Activated CD4-positive, alpha-beta T cell treated with anti-CD3 and anti-CD28 coated beads, Interleukin-2, amount 50 U/mL, for 4 hours (primary cell): ENCODE data around the gene PDE7B.

Source experiments
- DNase-seq, 2 experiments: peaks; one replicate each; pipeline ENCODE4 v3.0.0-alpha.2; 2020

PDE7B gene

DNA sequence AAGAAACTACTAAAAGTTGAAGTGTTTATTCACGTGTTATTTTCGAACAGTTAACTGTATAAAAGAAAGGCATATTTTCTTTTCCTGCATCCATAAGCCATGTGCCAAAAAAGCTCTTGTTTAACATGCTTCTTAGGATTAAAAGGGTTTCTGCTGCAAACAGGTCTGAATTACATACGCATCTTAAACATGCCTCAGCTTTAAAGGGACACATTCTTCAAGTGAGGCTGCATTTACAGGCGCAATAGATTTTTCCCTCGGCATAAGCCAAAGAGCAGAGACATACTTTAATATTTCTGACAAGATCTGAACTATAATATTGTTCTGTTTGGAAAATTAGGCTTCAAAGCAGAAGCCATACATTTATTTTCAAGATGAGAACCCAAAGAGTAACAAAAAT is 39.4 kb downstream of the PDE7B start:
- DNase-seq = no peak

DNA sequence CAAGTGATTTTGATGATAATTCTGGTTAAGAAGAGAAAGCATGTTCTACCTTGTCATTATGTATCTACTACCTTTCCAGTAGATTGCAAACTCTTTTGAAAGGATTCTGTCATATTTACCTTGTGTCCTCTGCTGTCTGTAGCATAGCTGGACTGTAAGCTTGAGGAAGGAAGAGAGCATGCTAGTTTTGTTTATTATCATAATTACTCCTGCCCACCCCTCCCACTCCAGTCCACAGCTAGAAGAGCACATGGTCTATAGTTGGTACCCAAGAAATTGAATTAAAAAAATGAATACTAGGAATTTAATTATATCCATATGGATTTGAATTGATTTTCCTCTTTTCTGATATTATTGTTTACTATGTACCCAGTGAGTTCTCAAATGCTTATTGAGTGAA is 40.2 kb downstream of the PDE7B start:
- DNase-seq = no peak

DNA sequence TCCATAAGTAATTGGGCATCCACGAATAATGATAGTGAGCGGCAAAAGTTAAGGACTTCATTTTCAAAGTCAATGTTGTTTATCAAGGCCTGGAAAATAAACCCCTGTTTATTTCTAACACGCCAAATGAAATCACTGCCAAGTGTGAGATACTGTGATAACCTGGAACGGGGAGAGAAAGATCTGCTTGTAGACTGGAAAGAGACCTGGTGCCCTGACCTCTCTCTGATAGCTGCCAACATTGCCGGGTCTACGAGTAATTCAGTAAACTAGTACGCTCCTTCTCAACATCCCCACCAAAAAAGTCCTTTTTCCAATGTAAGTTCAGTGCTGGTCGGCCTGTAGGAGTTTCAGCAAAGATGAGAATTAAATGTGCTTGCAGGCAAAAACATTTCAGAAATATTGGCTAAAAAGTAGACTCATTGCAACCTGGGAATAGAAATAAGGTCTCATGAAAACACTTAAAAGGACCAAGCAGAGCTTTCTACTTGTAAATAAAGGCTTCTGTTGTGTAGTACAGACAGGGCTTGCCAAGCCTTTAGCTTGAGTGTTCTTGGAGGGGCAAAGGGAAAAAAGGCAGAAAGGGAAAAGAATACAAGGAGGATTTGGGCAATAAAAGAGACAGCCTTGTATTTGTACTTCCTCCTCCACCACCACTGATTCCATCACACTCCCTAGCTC is 43.9 kb downstream of the PDE7B start:
- no peak for DNase-seq

DNA sequence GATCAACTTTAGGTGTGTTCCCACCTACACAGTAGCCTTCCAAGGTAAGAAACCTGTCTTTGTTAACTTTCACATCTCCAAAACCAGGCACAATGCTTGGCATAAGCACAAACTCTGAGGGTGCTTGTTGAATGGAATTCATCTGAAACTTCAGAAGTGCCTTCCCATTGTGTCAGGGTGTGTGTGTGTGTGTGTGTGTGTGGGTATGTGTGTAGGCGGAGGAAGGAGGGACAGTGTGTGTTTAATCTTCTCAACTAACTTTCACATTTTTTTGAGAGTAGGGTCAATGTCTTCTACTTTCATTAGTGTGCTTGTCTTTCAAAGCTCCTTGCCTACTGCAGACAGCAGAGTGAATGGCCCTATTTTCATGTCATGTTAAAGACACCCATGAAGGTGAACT is 45.6 kb downstream of the PDE7B start:
- DNase-seq = no peak

DNA sequence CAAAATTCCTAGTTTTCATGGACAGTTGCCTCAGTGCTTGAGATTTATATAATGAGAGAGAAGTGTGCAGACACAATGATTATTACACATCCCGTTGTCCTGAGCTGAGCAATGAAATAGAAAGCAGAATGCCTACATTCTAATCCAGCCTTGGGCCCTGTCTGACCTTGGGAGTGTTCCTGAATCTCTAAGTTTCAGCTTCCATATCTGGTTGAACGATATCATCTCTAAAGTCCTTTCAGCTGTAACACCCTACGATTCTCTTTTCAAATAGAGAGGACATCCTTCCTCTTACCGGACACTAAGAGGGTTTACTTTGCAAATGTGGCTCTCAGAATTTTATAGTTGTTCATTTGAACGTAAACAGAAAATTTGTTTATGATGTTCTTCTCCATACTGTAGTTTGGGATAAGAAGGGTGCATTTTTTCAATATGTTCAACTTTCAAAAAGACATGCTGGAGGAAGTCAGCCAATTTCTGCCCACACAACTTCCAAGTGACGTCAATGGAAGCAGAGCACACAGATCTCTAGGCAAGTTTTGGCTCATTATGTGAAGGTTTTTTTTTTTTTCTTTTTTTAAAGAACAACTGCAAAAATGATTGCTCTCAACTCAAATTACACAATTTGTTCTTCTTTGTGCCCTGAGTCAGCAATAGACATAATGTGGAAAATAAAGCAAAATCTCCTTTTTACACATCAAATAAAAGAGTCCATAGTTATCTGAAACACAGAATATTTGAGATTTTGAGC is 50.4 kb downstream of the PDE7B start:
- DNase-seq = no peak

DNA sequence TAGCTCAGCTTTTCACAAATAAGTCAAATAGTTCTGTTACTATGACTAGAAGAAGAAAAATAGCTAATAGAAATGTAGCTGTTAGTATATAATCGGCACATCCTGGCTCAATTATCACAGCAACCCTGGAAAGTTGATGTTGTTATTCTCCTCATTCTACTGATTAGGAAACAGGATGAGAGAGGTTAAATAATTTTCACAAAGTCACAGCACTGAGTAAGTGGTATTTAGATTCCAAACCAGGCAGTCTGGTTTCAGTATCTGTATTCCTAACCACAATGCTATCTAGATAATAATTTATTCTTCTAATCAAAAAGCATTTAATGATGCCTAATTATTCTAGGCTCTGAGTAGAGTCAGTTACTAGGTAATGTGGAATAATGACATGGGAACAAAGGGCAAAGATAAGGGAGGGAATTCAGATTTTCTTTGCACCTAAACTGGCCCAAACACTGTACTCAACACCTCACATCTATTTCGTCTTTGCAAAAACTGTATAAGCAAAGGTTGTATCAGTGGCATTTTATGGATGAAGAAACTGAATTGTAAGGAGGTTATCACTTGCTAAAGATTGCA is 51.3 kb downstream of the PDE7B start:
- DNase-seq = no peak

DNA sequence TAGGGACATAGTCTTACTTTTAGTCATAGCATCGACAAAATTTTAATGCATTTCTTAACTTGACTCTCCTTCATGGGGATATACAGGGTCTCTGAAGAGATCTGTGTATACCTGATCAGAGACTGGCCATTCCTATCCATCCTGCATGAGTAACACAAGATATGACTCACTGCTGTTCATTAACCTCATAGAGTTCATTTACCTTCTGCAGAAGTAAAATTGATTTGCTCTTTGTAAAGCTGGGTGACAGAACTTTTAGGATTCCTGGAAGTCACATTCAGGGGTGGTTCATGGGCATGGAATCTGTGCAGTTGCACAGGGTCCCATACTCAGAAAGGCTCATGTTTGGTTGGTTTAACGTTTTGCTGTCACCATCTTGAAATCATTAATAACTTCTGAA is 53.2 kb downstream of the PDE7B start:
- DNase-seq = no peak

DNA sequence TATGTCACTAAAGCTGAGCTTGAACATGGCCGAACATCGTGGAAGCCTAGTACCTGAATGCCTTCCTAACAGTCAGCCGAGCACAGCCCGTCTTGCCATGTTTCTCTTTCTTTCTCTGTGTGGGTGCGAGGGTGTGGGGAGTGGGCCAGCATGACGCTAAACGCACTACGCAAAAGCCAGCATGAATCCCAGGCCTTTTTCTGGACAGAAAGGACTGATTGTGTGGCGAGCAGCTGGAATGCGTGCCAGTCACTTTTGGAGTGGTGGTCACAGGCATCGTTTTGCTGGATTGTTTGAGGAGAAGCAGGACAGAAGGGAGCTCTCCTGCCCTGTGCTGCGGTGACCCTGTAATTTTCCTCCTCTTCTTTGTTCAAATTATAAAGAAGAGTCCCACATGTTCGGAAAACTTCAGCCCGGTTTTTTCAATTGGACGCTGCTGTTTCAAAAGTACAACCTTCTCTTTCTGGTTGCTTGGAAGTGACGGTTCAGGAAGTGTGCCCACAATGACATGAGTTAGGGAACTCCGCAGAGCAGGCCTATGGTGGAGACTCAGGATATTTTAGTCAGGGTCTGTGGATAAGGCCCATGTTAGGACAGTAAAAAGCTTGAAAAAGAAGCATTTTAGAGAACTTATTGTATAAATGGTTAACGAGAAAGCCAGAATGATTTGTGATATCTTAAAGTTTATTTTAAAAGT is 54.3 kb downstream of the PDE7B start:
- DNase-seq = no peak

DNA sequence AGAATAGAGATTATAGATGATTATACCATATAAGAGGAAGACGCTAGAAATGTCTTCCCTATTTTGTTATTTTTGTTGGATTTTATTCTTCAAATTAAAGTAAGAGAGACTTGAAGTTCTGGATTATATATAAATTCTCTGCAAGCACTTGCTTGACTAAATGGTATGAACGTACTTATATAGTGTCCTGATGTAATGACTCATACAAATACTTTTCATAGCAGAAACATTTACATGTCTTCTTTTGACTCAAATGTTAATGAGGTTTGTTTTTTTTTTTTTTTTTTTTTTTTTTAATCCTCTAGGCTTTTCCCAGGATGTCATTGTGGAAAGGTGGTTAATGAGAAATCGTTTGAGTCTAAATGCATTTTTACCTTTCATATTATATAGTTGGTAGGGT is 55.0 kb downstream of the PDE7B start:
- no peak for DNase-seq

DNA sequence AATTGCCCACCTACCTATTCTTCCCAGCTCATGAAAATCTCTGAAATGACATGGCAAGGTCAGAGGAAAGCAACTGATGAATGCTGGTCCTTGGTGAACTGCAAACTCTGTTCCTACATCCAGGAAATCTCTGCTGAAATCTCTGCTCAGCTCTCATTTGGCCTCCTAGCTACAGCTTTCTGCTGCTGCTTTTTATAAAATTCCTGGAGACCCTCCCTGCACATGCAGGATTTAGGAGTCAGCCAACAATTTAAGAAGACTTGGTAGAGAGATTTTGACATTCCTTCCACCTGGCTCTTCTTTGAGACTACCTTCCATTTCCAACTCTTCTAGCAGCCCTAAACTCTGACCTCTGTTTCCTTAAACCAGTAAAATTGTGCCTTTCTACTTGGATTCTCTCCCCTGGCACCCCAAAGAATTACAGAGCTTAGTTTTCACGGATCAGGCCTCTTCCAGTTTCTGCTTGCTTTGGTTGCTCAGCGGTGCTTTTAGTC is 55.5 kb downstream of the PDE7B start:
- no peak for DNase-seq

DNA sequence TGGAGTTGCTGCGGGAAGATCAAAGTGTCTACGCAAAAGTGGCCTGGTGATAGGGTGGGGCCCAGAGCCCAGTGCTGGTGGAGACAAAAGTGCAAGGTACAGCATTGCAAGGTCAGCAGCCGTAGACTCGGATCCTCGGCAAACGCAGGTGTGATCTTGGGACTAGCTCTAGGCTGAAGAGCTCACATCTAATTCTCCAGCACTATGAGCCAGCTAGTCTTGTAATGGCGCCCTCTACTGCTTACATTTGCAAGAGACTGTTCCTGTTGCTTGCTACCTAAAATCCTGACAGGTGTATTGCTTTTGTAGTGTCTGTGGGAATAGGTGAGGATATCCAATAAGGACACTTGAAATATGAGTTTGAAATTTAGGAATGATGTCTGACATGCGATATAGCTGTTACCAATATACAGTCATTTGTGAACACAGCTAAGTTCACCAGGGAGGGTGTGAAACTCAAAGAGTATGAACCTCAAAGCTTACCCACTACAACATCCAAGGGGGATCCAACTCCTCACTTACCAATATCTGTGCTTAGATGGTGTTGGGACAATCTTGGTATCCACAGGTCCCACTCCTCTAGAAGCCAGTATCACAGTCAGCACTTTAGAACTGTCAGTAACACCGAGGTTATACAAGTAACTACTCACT is 58.4 kb downstream of the PDE7B start:
- peak; percentile 35 to 38 for DNase-seq

DNA sequence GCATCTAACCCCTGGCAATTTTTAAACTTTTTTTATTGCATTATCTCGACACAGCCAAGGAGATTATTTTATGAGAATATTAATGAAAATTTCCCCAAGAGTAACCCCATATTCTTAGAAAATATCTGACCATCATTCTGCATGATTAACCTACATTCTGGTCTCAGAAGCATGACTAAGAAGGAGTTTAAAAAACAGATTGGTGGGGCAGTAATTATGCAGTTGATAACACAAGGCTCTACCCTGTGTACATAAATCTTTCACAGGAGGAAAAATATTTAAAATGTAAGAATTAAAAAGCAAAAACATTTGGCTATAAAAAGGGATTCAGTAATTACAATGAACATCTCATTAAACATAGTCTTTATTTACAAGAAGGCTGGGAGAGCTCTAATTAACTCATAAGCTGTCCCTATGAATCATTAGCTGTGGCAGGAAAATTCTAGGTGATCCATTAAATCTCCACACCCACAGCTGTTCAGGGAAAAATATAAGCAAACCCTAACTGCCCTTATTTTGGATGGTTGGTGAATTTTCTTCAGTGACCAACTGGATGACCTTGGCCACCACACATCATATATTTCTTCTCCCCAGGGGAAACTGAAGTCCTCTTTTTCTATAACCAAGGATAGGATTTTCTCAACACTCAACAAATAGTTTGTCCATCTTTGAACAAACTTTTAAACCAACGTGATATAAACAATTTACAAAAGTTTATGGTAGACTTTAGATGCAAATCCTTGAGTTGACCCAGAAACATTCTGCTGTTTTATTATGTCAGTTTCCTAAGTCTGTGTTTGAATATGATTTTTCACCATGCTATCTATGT is 59.5 kb downstream of the PDE7B start:
- no peak for DNase-seq

DNA sequence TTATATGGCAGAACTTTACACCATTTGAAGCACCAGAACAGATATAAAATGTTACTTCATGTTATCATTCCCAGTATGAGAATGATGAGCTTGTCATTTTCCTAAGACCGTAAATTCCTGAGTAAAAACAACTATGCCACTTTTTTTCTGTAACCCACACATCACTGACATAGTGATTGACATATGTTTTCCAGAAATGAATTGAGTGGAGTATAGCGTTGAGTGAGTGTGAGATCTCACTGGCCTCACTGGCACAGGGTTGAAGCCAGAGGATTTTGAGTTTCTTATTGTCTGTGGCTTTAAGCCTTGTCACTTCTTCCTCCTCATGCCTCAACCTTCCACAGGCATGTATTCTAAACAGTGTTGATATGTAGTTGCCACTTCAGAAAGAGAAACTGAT is 62.3 kb downstream of the PDE7B start:
- DNase-seq = no peak

DNA sequence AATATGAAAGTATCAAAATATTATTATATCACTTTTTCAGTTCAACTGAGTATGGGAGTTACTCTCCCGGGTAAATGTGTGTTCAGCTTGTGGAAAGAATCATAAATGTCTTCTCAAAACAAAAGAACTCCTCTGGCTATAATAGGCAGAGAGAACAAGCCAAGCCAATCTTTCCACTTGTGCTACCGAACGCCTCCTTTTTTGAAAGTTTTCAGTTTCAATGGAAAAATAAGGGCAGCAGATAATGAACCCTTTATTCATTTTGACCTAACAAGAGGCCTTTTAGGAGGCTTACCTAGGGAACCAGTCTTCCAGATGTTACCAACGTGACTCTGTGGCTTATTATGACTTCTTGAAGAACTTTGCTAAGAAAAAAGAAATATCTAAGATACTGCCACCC is 67.5 kb downstream of the PDE7B start:
- no peak for DNase-seq

DNA sequence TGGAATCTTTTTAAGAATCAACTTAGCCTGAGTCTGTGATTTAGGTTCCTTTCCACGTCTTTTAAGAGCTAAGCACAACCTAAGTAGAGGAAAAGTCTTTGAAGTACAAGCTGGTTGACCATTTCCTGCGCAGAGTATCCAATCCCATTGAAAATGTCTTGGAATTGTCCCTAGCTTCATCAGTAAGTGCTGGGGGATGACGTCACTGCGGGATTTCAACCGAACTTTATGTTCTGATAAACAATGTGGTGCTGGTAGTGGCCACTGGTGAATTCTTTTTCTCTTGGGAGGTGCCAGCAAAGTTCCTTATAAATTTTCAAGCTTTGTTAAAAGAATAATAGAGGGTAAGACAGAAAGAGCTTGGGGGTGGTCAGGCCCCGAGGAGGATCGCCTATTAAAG is 69.2 kb downstream of the PDE7B start:
- no peak for DNase-seq

DNA sequence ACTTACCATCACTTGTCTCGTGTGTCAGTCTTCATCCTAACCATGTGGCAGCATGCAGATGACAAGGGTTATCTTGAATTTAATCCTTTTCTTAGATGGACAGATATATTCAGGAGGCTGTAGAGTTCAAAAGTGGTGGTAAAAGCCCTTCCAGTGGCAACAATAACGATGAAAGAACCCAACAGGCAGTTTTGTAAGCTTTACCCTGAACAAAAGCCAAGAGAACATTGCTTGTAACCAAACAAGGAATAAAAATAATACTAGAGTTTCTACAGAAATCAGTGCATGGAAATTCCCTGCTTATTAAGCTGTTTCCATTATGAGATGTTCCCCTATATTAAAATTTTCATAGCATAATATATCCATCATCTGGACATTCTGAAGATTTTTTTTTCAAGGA is 69.7 kb downstream of the PDE7B start:
- no peak for DNase-seq

DNA sequence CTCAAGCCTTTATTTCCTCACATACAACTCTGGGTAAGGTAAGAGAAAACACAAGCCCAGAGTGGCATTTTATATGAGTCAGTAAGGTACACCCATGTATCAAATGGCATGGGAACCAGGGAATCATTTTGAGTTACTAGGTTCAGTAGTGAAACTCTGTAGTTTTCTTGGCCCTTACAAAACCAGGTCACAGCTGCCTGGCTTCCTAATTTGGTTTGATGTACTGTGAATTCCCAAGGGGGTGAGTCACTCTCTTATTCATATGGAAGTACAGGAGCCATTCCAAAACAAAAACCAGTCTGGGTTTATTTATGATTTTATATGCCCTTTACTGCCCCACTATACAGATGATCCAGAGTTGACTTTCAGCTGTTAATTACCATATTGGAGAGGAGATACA is 70.7 kb downstream of the PDE7B start:
- no peak for DNase-seq

DNA sequence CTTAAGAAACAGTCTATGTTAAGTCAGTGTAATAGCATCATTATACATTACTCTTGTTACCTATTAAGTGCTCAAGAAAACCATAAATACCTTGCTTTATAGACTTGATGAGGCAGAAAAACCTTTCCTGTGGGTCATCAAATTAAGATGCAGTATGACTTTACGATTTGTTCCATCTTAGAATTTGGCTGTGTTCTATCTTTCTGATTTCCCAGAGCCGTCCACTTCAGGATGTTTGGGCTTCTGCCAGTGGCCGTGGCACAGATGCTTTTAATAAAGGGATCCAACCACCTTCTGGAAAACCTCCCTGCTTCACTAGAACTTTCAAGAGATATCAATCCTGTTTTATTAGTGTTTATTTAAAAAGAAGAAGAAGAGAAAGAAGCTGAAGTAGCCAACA is 71.2 kb downstream of the PDE7B start:
- no peak for DNase-seq

DNA sequence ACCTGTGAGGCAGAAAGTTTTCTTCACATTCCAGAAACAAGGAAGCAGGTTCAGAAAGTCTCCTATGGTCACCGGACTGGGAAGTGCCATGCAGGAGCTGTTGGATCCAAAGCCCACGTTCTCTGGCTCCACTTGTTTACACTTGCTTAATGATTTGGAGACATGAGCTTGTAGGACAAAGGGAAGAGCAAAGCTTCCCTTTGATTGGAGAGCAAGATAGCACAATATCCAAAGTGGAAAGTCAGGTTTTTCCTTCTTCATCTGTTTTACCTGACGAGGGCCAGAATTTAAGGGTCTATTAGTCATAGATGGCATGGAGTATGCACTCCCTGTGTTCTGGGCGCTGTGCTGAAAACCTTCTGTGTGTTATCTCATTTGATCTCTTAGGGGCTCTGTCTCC is 81.2 kb downstream of the PDE7B start:
- no peak for DNase-seq

DNA sequence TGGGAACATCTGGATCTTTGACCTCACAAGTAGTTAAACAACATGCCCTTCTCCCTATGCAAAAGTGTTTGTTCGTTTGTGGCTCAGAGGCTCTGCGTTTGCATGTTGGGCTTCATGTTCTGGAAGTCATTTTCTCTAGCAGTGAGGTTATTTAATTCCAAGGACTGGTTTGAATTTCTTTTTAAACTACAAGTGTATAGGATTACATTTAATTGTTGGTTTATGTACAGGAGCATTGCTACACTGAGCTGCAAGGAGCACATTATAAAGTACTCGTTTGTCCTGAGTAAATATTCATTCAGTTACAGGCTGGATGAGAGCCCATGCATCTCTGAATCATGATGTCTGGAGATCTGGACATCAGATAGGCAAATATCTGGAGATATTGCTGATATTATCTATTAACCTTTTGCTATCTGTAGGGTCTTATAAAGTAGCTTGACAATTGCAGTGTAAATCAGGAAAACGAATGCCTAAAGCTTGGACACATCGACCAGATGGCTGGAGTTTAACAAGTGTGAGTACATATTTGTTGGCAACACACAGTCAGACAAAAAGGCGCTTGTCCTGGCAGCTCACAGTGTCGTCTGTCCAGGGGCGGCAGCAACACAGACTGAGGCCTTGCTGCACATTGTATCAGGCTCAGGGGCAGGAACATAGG is 84.6 kb downstream of the PDE7B start:
- DNase-seq = no peak

DNA sequence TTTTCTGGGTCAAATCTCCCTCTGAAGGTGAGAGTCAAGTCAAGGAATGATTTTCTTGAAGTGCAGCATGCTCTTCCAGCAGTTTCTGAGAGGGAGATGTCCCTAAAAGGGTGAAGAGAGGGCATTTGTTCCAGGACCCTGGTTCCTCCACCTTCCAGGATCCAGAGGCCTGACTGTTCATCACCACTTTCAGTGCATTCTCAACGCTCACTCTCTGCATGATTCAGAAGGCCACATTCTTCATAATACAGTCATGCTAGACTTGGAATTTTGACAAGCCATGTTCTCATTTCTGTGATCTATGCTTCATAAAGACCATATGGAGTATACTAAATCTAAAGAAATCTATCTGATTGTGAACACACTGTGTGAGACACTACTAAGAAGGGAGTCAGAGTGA is 85.1 kb downstream of the PDE7B start:
- no peak for DNase-seq

DNA sequence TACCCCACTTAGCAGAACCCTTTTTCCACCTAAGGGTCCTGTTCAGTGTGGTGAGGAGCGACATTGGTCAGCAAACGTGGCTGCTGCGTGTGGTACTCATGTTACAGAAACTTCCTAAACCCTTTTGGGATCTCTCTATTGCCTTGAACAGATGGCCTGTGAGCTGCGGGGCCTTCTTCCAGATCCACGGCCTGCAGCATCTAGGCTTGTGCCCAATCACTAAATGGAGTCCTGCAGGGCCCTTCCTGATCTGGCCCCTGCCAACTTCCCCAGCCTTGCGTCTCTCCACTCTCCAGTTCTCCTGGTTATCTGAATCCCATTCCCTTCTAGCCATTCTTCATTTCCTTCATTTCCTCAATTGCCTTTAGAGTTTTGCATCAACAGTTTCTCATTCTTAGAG is 85.6 kb downstream of the PDE7B start:
- DNase-seq = no peak
